Upper lobe of left lung (tissue), 4 donors: ENCODE data around the gene CORO7.

Experiments used
- EP300 ChIP-seq, 4 donors: sonication (generic); formaldehyde crosslinking; IDR thresholded peaks; one replicate each; pipeline ENCODE4 v1.5.1; 2017; ENCODE audit warnings: antibody characterized with exemption in 4 of 4, control low read depth in 2 of 4
- POLR2A ChIP-seq, 4 donors: fragments of 450-650 bp; IDR thresholded peaks; one replicate each; pipeline ENCODE4 v1.5.1; 2016 to 2017; ENCODE audit warnings: antibody characterized with exemption in 4 of 4, mild to moderate bottlenecking in 2 of 4
- POLR2AphosphoS5 ChIP-seq, 2 donors: sonication (generic); formaldehyde crosslinking; IDR thresholded peaks; one replicate each; pipeline ENCODE4 v1.5.1; 2017; ENCODE audit warnings: antibody characterized with exemption in 2 of 2
- TF ChIP-seq, protein P1 (sequence below), 6 experiments: fragments of 450-650 bp in 4 of 6; fragments of 200-600 bp in 2 of 6; sonication (generic) in 2 of 6; IDR thresholded peaks; one replicate each; pipeline ENCODE4 v1.5.1; 2016 to 2019; ENCODE audit warnings: antibody characterized with exemption in 6 of 6

DNA sequence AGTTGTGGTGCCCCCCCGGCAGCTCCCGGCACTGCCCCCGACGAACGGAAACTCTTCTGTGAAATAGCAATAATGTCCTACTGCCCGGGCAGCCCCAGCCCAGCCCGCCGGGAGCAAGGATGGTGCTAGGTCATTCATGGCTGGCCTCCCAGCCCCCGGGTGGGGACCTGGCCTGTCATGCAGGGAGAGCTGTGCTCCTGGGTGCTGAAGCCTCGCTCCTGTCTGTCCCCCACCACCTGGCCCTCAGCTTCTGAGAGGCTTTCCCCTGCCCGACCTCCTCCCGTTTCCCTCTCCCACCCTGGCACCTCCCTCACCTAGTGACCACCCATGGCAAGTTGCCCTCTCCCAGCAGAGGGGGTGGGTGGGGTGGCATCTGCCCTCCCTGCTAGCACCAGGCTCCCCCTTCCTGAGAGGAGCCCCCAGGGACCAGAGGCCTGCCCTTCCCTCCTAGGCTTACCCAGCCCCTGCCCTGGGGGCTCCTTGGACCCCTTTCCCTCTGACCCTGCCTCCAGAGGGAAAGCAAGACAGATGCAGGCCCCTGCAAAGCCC lies 78.8 kb downstream of the CORO7 start:
- TF ChIP-seq, protein P1, sequence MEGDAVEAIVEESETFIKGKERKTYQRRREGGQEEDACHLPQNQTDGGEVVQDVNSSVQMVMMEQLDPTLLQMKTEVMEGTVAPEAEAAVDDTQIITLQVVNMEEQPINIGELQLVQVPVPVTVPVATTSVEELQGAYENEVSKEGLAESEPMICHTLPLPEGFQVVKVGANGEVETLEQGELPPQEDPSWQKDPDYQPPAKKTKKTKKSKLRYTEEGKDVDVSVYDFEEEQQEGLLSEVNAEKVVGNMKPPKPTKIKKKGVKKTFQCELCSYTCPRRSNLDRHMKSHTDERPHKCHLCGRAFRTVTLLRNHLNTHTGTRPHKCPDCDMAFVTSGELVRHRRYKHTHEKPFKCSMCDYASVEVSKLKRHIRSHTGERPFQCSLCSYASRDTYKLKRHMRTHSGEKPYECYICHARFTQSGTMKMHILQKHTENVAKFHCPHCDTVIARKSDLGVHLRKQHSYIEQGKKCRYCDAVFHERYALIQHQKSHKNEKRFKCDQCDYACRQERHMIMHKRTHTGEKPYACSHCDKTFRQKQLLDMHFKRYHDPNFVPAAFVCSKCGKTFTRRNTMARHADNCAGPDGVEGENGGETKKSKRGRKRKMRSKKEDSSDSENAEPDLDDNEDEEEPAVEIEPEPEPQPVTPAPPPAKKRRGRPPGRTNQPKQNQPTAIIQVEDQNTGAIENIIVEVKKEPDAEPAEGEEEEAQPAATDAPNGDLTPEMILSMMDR (IDR thresholded peaks at IDR 0.05), result no peak
- TF ChIP-seq POLR2A (IDR thresholded peaks at IDR 0.05) (no peak), POLR2AphosphoS5 (IDR thresholded peaks at IDR 0.05) (no peak), EP300 (IDR thresholded peaks at IDR 0.05) (no peak)
